B cell (primary cell): ENCODE data around the gene ZNF821.

Experiments used
- EZH2 ChIP-seq: IDR thresholded peaks from 2 replicates; pipeline ENCODE4 v1.6.1; 2012; ENCODE audit warnings: borderline replicate concordance, low read depth, mild to moderate bottlenecking, moderate library complexity, low read length; ENCODE audit not compliant: insufficient read depth, poor library complexity, severe bottlenecking
- TF ChIP-seq, protein P1 (sequence below): fragments of 200-600 bp; IDR thresholded peaks from one replicate; pipeline ENCODE4 v1.8.0; 2022; ENCODE audit warnings: antibody characterized with exemption, mild to moderate bottlenecking

DNA sequence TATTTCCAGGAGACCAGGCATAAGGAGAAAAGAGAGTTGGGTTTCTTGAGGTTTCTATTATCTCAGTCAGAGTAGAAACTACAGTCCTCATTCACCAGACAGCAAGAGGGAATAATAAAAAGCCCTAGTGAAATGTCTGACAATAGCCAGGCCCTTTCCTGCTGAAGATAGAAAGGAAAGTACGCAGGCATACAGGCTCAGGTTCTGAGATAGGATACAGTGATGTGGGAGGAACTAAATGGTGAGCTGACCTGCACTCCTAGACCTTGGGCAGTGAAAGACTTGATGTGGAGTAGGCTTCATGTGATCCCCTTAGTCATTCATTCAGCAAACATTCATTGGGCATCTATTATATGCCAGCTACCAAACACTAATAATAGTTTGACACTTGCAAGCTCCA is 14.9 kb downstream of the ZNF821 start:
- TF ChIP-seq, protein P1, sequence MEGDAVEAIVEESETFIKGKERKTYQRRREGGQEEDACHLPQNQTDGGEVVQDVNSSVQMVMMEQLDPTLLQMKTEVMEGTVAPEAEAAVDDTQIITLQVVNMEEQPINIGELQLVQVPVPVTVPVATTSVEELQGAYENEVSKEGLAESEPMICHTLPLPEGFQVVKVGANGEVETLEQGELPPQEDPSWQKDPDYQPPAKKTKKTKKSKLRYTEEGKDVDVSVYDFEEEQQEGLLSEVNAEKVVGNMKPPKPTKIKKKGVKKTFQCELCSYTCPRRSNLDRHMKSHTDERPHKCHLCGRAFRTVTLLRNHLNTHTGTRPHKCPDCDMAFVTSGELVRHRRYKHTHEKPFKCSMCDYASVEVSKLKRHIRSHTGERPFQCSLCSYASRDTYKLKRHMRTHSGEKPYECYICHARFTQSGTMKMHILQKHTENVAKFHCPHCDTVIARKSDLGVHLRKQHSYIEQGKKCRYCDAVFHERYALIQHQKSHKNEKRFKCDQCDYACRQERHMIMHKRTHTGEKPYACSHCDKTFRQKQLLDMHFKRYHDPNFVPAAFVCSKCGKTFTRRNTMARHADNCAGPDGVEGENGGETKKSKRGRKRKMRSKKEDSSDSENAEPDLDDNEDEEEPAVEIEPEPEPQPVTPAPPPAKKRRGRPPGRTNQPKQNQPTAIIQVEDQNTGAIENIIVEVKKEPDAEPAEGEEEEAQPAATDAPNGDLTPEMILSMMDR = no peak
- TF ChIP-seq EZH2 = no peak
